ENCODE results near the gene MYB. TPM values are rescaled to one million over a fixed set of nuclear protein-coding genes. Genes with fewer than 3 reads are reported as not detected.

Gene MYB
- total RNA-seq (2021; fragmentation: NEBNext Ultra II Directional; extraction: Animal tissue kit (Norgen Biotek cat#: 25700)) (7.6 and 9.2 TPM in 2 replicates), polyA plus RNA-seq (2011; rRNA removed) (4.0 TPM in 2 replicates), polyA minus RNA-seq (2011; rRNA and poly(A)+ RNA removed) (7.8 and 8.9 TPM in 2 replicates)
- polyA plus RNA-seq (2011; cell fraction: cytosol; rRNA removed), result 3.6 TPM
- polyA plus RNA-seq (2011; cell fraction: nucleus; rRNA removed), result 5.0 TPM
- 4.9 to 7.6 TPM (median 7.0 TPM) in 4 replicates for polyA plus RNA-seq (2012, experiment 1 of 2)
- 0.24 TPM for polyA plus RNA-seq (2012, experiment 2 of 2)
- 2.8 TPM for polyA plus RNA-seq (2013, experiment 1 of 2)
- polyA plus RNA-seq (2013, experiment 2 of 2), result 3.0 TPM
- polyA minus RNA-seq (2011; cell fraction: cytosol; rRNA and poly(A)+ RNA removed), result 6.2 TPM
- 24.7 TPM for polyA minus RNA-seq (2011; cell fraction: nucleus; rRNA and poly(A)+ RNA removed)
- long read RNA-seq, experiment 1, partial matches to known transcripts, result 1 of 4 reads
- long read RNA-seq, experiment 1, other reads (novel, unspliced or antisense), result 3 of 4 reads
- long read RNA-seq, experiment 2, partial matches to known transcripts, result 2 of 2 reads
- long read RNA-seq, experiment 2, other reads (novel, unspliced or antisense), result 0 of 2 reads

DNA sequence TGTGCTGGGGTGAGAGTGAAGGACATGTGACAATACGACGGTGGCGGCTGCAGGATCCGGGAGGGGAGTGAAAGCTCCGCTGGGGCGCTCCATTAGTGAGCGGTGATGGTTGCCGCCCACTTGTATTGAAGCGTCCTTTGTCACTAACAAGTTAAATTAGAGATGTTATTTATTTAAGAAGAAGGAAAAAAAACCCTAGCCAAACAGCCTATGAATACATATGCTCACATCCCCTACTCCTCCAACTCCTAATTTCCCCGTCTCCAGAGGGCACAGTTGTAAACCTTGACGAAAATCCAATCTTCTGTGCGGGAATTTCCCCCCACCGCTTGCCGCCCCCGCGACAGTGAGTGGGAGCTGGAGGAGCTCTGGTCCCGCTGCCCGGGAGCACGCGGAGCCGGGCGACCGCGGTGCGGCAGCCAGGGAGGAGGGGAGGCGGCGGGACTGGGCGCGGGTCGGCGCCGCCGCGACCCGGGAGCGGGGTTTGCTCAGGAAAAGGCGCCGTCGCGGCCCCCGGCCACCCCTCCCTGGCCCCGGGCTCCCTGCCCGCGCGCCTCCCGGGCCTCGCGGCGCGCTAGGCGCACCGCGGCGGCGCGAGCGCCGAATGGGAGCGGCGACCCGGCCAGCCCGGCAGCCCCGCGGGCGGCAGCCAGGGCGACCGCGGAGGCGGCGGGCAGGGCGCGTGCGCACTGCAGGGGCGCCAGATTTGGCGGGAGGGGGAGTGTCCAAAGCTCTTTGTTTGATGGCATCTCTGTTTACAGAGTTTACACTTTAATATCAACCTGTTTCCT is at the start of gene MYB:
Gene MYB, plus strand, starts transcription at position 767 of the 791 bp plus-strand sequence. CDS start 206 bp downstream, outside the sequence.
- Histone ChIP-seq H3K4me2 (ENCODE audit: insufficient read depth in 1 of 2, low read depth in 2 of 2, low read length in 2 of 2) (peak within 1 kb of the TSS; percentile 92 to 93), H2BK120ac (replicated peaks; ENCODE audit: low read depth, low read length) (no peak within 1 kb of the TSS), H2BK12ac (ENCODE audit: low read depth, low read length) (no peak within 1 kb of the TSS), H3K23me2 (ENCODE audit: low read depth, low read length) (peaks cover 26% of the 10 kb centered on the region), H3K4me3 (ENCODE audit: extremely low read depth in 1 of 4, insufficient read depth in 2 of 4, low read depth in 3 of 4, low read length in 4 of 4) (peak within 1 kb of the TSS; percentile 62 to 86 (median 76)), H3K79me2 (ENCODE audit: control insufficient read depth in 1 of 2, insufficient read depth in 2 of 2, low read length in 2 of 2) (peaks cover 0 to 13% of the 10 kb centered on the region in 2 experiments; a peak in 2 of 4 replicates), H4K20me1 (replicated peaks in 1 of 2; ENCODE audit: control insufficient read depth in 1 of 2, insufficient read depth in 2 of 2, low read length in 2 of 2) (peaks cover 0 to 1% of the 10 kb centered on the region in 2 experiments), H2BK20ac (ENCODE audit: low read length) (no peak within 1 kb of the TSS), H4K91ac (replicated peaks; ENCODE audit: insufficient read length, low read length) (no peak within 1 kb of the TSS), H3K4me1 (replicated peaks in 1 of 4; ENCODE audit: control insufficient read depth in 3 of 4, insufficient read depth in 4 of 4, low read length in 3 of 4) (peaks cover 0 to 7% (median 2%) of the 10 kb centered on the region in 4 experiments; a peak in 2 of 7 replicates), H3K79me1 (ENCODE audit: low read depth, low read length) (peaks cover 2% of the 10 kb centered on the region; the same call in 1 of the 2 replicates), H3K9ac (replicated peaks in 1 of 4; ENCODE audit: extremely low read depth in 1 of 4, low read depth in 3 of 4, low read length in 3 of 4) (peak within 1 kb of the TSS; percentile 39 to 79 (median 73); a peak in 6 of 7 replicates), H2AK5ac (ENCODE audit: low read depth, low read length) (no peak within 1 kb of the TSS), H3K4ac (replicated peaks; ENCODE audit: insufficient read length, low read depth, low read length) (no peak within 1 kb of the TSS), H4K5ac (ENCODE audit: insufficient read length, low read depth, low read length) (peak within 1 kb of the TSS; percentile 78), H3K9me3 (ENCODE audit: insufficient read depth in 2 of 2, low read depth in 1 of 2, low read length in 1 of 2) (no peaks in the 10 kb centered on the region), H3K18ac (ENCODE audit: extremely low read depth, low read length) (peak within 1 kb of the TSS; percentile 72; the same call in 1 of the 2 replicates), H3K14ac (ENCODE audit: insufficient read length) (no peak within 1 kb of the TSS), H3K36me3 (ENCODE audit: control insufficient read depth in 2 of 4, insufficient read depth in 4 of 4, low read length in 3 of 4) (peaks cover 0 to 2% (median 0%) of the 10 kb centered on the region in 4 experiments; a peak in 1 of 8 replicates), H2BK5ac (ENCODE audit: low read depth, low read length) (no peak within 1 kb of the TSS), H3K23ac (ENCODE audit: insufficient read length) (no peak within 1 kb of the TSS), H2BK15ac (ENCODE audit: low read length) (no peak within 1 kb of the TSS), H4K8ac (ENCODE audit: extremely low read depth, insufficient read depth, low read length) (peak within 1 kb of the TSS; percentile 90), H3K27me3 (replicated peaks in 1 of 4; ENCODE audit: control insufficient read depth in 3 of 4, extremely low read depth in 1 of 4, insufficient read depth in 3 of 4, low read length in 3 of 4) (peaks cover 0 to 26% (median 18%) of the 10 kb centered on the region in 4 experiments; a peak in 6 of 7 replicates), H3K56ac (replicated peaks; ENCODE audit: insufficient read length, low read depth, low read length) (no peak within 1 kb of the TSS), H2AFZ (ENCODE audit: low read length) (peak within 1 kb of the TSS; percentile 54; the same call in 1 of the 2 replicates), H3K27ac (ENCODE audit: low read depth, low read length) (peak within 1 kb of the TSS; percentile 32; the same call in 1 of the 2 replicates)
- CTCF ChIA-PET (ENCODE audit: partially characterized antibody), result interaction anchor here (4.7 kb wide), 1 partner anchor 18 kb away, joined by 38 read pairs; no protein-coding TSS in a partner anchor
- WGBS, 2 experiments (ENCODE audit: extremely low coverage in 1 of 2, insufficient coverage in 1 of 2, insufficient read length in 1 of 2, insufficient replicate concordance in 2 of 2, low coverage in 1 of 2, low lambda C conversion rate in 2 of 2, missing lambda C conversion rate in 1 of 2), result 1% methylated on average over 53 of the region's 75 CpGs; no CpG with 5 or more reads in 1 of the 2 experiments
- FAIRE-seq (no peak), DNase-seq (ENCODE audit: low read depth in 1 of 2, low spot score in 2 of 2) (peak in 1 of 2 experiments; percentile 81)
- POLR2A ChIA-PET (ENCODE audit: partially characterized antibody), result interaction anchor here (0.6 to 3.0 kb wide), 9 partner anchors 11 to 90 kb away, joined by 3 to 10 read pairs (median 4); no protein-coding TSS in a partner anchor
- TF ChIP-seq TAF1 (IDR thresholded peaks at IDR 0.05; ENCODE audit: low read depth, low read length) (peak; percentile 69), BACH1 (IDR thresholded peaks at IDR 0.05; ENCODE audit: low read length) (no peak), NRF1 (IDR thresholded peaks at IDR 0.05; ENCODE audit: low read depth, low read length) (0 out of 2 replicates have a peak, but pooled peaks have one; percentile 37), KDM4A (IDR thresholded peaks at IDR 0.05; ENCODE audit: low read depth, low read length, severe bottlenecking) (peak; percentile 56), EGR1 (IDR thresholded peaks at IDR 0.05; ENCODE audit: borderline replicate concordance, low read depth, low read length) (peak; percentile 17; the same call in 1 of the 2 replicates)
- TF ChIP-seq, protein P1, sequence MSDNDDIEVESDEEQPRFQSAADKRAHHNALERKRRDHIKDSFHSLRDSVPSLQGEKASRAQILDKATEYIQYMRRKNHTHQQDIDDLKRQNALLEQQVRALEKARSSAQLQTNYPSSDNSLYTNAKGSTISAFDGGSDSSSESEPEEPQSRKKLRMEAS (IDR thresholded peaks at IDR 0.05), result peak; percentile 67
- TF ChIP-seq, protein P2, sequence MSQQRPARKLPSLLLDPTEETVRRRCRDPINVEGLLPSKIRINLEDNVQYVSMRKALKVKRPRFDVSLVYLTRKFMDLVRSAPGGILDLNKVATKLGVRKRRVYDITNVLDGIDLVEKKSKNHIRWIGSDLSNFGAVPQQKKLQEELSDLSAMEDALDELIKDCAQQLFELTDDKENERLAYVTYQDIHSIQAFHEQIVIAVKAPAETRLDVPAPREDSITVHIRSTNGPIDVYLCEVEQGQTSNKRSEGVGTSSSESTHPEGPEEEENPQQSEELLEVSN (IDR thresholded peaks at IDR 0.05), result peak; percentile 83

Data from H1 (cell line).